GM21447 (cell line): ENCODE results near the gene CDK4.

Experiments used
- ATAC-seq: cut with Tn5 transposase; IDR thresholded peaks from one replicate; pipeline ENCODE4 v1.9.1; 2021; ENCODE audit not compliant: unreplicated experiment

CDK4 gene

DNA sequence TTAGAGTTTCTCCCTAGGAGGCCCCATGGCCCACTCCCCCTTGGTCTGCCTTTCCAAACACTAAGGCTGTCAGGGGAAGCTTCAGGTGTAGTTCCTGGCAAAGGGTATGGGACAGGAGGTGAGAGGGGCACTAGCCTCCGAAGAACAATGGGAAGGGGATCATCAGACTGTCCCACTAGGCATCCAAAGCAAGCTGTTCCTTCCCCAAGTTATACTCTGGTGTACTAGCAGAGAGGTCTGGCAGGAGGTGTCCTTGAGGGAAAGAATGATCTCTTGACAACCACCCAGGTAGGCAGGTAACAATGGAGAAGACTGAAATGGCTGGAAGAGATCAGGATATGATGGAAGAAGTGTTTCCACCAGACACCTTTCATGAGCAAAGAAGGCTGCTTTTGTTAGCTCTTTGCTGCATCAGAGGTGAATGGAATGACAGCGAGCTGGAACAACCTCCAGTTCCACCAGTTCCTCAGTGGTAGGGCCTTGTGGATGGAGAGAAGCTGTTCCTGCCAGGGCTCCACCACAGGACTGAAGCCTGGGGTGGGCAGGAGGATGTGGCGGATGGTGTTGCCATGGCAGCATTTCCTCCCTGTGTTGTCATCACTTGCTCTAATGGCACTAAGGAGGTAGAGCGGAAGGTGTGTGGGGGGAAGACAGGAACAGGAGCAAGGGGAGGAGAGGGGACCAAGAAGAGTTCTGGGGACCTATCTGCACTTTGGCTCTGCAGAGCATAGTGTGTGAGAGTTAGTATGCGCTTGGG, 11.3 kb downstream of the CDK4 start:
- ATAC-seq = peak; percentile 48

DNA sequence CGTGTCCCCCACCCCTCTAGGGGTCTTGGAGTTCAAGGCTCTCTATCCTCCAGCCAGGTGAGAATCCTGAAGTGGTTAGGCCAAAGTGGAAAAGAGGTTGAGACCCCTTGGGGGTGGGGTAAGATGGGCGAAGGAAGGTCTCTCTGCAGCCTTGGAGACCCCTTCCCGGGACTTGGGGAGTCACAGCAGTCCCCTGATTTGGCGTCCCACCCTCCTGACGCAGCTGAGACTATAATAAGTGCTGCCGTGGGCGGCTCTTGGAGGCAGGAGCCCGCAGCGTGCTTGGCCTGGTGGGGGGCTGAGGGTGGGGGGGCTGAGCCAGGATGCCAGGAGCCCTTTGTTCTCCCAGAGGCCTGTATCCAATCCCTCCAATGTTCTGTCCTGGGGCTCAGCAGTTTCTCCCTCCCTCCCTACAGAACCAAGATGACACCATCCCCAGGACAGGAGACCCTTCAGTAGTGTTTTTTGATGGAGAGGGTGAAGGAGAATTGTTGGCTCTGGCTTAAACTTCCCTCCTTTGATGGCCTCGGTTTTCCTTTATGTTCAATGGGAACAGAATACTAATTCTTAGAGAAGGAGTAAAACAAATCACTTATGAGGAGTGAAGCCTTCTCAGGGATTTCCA, 12.1 kb downstream of the CDK4 start:
- no peak for ATAC-seq

DNA sequence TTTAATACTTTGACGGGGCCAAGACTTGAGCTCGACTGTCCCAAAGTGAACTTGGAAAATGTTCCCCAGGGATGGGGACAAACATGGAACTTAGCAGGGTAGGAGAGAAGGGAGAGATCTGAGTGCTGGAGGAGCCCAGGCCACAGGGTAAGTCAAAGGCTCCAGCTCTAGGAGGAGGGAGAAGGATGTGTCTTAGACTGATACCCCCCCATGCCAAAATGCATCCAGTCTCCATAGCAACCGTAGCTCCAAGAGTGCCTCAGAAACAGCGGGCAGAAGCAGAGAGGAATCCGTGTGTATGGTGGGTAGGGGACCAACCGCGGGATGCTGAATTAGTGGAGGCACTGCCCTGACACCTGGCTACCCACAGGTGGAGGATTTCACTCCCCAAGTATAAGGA, 12.7 kb downstream of the CDK4 start:
- ATAC-seq = no peak

DNA sequence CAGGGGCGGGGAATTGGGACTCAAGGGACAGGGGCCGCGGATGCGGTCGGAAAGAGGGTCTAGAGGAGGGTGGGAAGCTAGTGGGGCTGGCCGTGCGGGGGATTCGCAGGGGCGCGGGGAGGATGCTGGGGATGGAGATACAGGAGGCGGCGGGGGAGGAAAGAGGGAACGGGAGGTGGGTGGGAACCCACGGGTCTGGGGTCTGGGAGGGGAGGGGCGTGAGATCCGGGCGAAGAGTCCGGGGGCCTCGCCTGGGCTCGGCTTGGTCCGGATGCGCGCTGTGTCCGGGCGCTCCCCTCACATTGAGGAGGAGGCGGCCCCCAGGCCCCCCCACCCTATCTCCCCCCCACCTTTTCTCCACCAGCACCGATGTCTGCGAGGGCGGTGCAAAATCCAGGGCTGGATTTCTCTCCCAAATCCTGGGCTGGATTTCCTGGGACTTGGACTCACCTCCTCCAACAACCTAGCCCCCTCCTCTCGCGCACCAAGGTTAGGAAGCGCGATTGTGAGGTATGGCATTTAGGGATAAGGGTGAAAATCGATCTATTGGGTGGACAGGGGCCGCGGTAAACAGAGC, 13.4 kb downstream of the CDK4 start, which contains the start of gene AGAP2:
Gene AGAP2, minus strand, starts transcription at position 82 of the 577 bp plus-strand sequence. CDS start 496 bp downstream, outside the sequence.
- ATAC-seq = no peak

DNA sequence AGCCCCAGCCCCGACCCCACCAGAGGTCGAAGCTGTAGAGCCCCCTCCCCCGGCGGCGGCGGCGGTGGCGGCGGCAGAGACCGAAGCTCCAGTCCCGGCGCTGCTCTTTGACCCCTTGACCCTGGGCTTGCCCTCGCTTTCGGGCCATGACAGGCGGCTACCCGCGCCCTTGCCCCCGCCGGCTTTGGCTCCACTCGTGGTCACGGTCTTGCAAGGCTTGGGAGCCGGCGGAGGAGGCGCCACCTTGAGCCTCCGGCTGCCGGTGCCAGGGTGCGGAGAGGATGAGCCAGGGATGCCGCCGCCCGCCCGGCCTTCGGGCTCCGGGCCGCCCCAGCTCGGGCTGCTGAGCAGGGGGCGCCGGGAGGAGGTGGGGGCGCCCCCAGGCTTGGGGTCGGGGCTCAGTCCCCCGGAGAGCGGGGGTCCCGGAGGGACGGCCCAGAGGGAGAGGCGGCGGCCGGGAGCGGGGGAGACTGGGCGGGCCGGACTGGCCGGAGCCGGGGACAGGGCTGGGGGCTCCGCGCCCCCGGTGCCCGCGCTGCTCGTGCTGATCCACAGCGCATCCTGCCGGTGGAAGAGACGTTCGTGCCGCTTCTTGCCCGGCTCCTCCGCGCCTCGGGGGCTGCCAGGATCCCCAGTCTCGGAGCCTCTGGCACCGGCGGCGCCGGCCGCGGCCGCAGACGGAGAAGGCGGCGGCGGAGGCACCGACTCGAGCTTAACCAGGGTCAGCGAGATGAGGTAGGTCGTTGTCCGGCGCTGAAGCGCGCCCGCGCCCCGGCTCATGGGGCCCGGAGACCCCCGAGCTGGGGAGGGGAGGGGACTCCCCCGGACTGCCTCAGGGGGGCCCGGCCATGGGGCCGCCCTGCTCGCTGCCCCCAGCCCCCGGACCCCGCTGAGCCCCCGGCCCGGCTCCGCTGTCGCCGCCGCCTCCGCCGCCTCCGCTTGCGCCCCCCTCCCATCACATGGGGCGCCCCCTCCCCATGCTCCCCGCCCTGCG, 14.3 kb downstream of the CDK4 start:
- ATAC-seq = no peak

DNA sequence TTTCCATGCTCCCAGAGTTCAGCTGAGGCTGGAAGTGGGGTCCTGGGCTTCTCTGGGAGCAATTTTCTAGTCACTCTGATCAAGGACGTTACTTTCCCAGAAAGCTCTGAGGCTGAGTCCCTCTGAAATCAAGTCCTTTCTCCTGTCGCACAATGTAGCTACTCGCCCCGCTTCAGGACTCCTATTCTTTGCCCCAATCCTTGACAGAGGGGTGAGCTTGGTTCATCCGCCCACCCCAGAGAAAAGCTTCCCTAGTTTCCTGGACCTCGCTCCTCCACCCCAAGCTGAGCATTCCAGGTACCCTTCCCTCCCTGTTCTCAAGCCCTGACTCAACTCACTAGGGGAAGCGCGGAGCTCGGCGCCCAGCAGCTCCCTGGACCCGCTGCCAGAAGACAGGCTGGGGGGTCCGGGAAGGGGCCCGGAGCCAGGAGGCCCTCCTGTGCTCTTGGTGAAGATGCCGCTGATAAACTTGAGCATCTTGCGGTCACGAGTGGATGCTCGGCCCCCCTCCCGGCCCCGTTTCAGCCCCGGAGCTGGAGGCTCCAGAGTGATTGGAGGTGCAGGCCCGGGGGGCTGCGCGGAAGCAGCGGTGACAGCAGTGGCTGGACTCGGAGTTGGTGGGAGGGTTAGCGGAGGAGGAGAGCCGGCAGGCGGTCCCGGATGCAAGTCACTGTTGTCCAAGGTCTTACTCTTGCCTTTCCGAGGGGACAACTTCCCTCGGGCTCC, 15.2 kb downstream of the CDK4 start:
- no peak for ATAC-seq

DNA sequence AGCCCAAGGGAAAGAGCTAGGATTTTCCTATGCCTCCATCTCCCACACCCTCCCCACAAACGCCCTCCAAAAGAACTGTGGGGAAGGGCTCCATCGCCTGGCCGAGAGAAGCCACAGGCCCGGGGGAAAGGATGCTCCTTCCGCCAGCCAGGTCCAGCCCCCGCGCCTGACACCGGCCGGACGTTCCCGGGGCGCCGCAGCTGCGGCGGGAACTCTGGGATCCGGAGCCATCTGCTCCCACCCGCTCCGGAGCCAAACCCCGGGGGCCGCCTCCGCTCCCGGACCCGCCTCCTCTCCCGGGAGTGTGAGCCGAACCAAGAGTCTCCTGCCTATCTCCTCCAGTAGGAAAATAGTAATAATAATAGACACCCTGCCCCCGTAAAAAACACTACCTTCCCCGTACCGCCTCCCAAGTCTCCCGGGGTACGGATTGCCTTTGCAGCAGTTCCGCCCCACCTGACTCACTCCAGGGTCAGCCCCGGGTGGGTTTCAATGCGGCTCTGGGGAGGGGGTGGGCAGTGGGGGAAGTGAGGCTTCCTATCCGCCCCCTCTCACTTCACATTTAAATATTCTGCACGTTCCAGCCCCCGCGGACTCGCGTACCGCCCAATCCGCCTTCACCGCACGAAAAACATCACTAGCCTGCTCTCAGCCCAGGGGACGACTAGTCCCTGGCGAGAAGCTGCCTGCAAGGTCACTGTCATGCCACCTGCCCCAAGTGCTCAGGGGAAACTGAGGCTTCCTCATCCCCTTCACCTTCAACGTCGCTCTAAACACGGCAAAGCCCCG, 16.0 kb downstream of the CDK4 start:
- ATAC-seq = no peak

DNA sequence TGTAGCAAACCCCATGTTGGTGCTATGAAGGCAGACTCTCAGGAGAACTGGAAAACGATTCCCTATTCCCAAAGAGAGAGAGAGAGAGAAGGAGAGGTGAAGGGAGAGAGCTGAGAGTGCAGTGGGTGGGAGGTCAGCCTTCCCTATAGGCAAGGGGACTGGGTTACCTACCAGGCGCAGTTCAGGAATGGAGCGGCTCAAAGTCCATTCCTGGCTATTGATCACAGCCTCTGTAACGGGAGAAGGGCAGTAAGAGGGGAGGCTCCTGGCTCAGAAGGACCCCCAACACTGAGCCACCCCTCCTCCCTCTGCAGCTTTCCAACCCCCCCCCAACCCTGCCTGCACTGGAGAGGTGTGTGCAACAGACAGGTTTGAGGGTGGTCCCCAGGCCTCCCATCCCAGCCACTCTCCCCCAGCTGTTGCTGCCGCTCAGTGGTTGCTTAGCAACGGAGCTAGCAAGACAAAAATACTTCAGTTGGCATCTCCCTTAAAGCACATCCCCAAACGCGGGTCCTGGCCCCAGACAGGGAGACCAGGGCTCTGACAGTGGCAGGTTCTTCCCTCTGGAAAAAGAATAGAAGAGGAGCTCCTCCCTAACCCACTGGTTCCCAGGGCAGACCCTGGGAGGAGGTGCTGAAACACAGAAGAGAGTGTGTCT, 16.8 kb downstream of the CDK4 start:
- no peak for ATAC-seq

DNA sequence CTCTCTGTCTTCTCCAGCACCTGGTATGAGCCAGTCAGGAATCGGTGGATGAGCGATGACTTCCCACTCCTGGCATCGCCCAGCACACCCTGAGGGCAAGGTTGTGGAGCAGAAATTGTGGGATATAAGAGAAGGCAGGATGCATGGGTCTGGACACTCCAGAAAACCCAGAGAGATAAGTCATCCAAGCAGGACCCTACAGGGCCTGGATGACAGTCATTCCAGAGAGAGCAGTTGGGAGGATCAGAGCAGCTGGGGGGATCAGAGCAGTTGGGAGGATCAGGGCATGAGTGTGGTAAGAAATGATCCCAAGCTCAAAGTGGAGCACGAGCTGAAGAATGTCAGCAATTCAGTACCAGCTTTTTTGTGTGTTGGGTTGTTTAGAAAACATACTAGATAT, 17.5 kb downstream of the CDK4 start:
- ATAC-seq = no peak

DNA sequence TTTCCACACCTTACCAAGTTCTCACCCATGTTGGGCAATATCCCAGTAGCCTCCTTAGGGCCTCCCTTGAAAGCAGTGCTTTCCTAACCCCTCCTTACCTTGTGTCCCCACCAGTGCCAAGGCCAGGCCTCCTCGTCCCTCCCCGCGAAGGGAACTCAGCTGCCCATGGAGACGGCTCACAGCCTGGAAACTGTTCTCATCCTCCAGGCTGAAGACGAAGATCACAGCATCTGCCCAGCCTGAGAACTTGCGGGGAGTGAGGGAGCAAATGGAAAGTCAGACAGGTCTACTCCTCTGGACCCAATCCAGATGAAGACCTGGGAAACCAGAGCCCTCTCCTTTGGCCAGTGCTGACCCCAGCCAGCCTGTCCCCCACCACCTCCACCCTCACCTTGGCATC, 18.2 kb downstream of the CDK4 start:
- no peak for ATAC-seq

DNA sequence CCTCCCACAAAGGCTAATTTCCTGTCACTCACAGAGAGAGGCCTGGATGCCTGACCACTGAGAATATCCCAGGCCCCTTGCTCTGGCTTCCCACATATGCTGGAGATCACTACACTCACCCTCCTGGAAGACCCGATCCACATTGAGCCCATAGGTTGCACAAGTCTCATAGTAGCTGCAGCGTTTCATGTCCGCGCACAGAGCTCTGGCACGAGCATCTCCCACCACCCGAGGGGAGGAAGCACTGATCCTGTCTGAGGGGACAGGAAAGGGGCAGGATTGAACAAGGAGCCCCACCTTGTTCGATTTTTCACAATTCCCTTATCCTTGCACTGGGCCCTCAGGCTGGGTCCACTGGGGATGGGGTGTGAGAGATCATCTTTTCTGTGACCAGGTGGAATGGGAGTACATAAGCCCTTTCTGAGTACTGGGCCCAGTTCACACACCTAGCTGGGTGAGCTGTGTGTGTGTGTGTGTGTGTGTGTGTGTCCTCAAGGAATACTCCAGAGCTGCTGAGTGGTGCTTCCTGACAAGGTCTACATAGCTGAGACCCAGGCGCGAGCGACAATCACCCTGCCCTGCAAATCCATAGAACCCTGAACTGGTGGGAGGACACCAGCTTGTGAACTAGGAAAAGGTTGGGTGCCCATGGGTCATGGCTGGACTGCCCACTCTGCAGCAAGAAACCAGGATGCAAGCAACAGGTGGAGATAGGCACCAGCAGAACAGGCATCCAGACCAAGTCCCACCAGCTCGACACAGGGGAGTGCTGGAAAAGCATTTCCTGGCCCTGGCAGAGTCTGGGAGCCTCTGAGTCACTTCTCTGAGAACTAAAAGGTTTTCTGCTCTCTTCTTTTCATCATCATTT, 19.1 kb downstream of the CDK4 start:
- ATAC-seq = no peak

DNA sequence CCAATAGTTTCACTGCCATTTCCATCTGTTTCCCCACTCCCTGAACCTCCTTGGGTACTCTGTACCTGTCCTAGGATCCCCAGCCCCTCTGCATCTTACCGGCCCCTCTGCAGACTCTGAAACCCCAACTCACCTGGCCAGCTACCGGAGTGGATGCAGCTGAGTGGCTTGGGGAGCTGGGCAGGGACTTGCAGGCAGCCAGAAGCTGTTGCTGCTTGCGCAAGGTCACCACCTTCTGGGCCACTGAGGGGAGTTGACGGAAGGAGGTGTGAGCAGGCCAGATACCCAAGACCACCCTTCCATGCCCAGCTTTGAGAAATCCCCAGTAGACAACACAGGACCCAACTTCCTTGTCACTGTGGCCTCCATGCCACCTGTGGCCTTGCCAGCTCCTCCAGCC, 19.8 kb downstream of the CDK4 start:
- no peak for ATAC-seq

DNA sequence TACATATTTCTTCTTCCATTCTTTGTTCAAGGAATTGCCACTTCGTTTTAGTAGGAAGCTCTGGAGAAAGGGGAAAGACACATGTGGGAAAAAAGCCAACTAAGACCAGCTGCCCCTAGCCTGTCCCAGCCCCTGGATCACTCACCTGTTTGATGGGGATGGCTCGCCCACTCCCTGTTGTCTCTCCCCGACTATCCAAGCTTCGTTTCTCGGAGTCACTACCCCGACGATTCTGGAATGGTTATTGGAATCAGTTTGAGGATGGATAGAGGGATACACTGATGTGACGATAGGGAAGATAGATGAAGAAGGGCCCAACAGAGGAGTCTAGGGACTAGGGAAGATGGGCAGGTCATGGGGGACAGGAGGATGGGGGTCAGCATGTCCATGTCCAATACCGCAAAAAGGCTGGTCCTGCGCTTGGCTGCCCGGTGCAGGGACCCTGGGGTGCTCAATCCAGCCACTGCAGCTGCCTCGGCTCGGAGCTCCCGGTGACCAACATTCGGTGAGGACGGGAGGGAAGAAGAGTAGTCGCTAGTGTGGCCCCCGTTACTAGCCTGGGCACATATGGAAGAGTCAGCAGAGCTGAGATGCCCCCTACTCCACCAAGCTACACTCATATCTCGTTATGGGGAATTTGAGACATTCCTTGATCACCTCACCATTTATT, 20.6 kb downstream of the CDK4 start:
- ATAC-seq = no peak

DNA sequence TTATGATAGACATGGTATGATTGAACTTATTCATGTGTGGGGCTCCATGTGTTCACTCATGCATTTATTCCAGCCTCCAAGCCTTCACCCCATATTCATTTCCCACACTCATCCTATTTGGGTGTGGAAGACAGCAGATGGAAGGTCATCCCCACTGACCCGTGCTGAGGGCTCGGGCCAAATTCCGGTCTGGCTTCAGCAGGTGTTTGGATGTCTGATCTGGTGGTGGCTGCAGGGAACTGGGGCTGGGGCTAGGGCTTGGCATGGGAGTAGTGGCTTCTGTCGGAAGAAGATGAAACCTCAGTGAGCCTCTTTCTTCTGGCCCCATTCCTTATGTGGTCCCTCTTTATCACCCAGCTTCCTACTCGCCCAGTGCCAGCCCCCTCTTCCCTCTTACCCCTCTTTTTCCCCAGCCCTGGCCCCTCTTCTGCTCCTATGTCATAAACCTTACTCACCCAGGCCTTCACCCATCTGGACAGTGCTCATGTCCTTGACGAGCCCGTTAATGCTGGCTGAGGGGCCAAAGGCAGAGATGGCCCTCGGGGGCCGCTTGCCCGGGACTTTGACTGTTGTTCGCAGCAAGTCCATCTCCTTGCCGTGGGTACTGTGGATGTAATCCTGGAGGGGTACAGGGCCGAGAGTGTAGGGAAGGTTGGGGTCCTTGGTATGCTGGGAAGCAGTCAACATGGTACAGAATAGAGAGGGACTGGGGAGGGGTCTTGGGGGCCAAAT, 21.6 kb downstream of the CDK4 start:
- ATAC-seq = no peak

DNA sequence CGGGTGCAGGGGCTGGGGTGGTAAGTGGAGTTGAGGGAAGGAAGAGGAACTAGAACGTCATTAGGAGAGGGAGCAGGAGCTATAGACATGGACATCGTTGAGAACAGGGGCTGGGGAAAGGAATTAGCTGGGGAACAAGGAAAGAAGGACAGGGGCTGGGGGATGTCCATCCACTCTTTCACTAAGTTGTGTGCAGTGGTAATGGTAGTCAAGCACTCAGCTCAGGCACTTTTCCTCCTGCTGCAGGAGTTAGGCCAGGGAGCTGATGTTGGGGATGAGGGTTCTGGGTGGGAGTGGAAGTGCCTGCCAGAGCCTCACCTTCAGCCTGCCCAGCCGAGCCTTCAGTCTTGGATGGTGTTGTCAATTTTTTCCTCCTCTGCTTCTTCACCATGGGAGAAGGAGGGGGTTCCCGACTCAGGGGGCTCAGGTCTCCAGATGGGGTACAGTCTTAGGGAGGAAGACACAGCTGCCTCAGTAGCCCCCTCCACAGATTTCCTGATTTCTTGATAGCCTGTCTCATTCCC, 22.7 kb downstream of the CDK4 start:
- no peak for ATAC-seq

DNA sequence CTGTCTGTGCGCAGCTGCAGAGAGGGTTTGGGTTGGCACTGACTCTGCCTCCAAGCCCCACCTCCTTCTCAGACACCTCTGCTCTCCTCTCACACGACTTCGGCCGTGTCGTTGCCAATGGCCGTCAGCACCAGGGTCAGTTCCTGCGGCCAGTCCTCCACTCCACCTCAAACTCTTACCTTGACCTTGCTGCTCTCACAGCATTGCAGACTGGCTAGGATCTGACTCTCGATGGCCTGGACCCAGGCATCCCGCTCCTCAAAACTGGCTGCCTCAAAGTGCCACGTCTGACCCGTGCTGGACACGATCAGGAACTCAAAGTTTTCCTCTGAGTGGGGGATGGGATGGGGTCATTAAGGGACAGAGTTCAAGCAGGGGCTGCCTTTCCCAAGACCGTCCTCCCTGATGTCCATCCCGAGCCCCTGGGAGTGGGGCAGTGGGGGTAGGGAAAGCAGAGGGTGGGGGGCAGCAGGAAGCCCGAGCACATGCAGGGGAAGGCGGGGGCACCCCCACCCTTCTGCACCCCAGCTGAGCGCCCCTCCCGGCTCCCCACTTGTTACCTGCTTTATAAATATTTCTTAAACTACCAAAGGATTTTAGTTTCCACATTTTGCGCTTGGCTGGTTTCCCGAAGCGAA, 24.2 kb downstream of the CDK4 start:
- ATAC-seq = no peak
